T-helper 2 cell (primary cell): Measurements from ENCODE around the gene CLEC20A.

ENCODE experiments used
- DNase-seq, 5 experiments: peaks; one replicate each; pipeline versions ENCODE4 v3.0.0 to v3.0.0-alpha.2; 2012 to 2022
- total RNA-seq, 2 donors: gene quantifications; one replicate each; lab custom pipeline; 2026; lab: John Stamatoyannopoulos, UW

CLEC20A gene
- total RNA-seq, result 0 reads per million in 2 donors

DNA sequence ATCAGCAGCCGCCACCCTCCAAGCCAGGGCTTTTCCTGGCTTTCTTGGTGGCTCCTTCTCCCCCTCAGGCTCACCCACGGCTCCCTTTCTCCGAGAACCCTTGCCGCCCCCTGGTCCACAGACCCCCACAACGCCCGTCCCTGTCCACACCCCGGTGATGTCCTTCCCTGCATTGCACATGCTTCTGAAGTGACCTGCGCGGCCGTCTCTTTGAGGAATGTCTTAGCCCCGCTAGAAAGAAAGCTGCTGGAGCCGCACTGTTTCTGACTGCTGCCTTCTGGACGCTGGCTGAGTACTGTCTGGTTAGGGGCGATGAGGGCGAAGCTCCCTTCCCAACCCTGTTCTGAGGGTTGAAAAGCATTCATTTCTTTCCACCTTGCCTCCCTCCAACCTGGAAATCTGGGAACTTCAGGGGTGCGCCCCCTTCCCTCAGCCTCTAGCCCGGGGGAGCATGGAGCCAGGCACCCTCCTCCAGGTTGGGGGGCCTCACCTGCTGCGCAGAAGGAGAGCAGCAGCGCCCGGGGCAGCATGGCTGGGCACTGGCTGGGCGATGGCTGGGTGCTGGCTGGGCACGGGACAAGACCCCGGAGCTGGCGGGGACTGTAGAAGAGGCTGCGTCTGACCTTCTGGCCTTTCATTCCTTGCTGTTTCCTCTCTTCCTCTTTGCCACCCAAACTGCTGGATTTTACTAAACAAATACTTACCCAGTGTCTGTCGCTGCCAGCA, at the start of gene CLEC20A:
TSS of gene CLEC20A (minus strand) at position 555 of the 726 bp plus-strand sequence. CDS start at position 530, 25 bp downstream.
- no peak for DNase-seq

DNA sequence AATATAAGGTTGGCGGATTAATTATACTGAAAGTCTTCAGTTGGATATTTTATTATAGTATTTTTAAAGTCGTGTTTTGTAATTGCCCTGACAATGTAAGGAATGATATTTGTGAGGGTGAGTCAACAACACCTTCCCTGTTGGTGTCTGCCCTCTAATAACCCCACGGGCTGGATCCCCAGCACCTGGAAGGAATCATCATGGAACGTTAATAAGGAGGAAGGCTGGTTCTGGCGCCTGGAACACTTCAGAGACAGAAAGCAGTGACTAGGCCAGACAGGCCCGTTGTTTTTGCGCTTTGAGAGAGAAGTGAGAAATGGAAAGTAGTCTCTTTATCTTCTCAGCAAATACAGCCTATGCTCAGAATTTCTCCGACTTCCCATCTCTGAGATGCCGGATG, 47.8 kb upstream of the CLEC20A start:
- DNase-seq, result no peak

GRCh38 chr1:178543290-178543607, 46.5 kb upstream of the CLEC20A start:
- DNase-seq, result no peak

DNA sequence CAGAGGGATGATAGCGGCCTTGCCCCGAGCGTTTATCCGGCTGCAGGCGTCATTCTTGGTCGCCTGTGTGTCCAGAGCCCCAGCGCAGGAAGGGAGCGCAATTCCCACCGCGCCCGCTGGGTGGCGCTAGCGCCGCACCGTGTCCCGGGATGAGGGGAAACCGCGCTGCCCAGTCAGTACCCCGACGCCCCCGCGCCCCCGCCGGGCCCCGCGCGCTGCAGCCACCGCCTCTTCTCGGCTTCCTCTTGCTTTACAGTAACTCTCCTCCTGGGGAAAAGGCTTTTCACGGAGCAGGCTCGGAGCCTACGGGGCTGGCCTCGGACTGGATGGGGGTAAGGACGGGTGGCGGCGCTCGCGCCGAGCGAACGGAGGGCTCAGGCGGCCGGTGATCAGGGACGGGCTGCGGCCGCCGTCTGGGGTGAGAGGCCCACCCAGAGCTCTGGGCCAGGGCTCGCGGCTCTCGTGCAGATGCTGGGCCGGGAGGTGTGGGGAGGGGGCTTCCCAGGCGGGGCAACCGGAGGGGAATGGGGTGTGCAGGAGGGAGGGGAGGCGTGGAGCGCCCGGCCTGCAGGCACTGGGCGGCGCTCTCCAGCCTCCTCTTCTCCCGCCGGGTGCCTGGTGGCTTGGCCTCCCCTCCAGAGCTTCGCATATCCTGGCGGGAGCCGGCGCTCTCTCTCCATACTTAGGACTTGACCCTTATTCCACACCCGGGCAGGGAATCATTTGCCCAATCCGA, 46.0 kb upstream of the CLEC20A start:
- DNase-seq, result peak; percentile 61 to 80 (median 72)

DNA sequence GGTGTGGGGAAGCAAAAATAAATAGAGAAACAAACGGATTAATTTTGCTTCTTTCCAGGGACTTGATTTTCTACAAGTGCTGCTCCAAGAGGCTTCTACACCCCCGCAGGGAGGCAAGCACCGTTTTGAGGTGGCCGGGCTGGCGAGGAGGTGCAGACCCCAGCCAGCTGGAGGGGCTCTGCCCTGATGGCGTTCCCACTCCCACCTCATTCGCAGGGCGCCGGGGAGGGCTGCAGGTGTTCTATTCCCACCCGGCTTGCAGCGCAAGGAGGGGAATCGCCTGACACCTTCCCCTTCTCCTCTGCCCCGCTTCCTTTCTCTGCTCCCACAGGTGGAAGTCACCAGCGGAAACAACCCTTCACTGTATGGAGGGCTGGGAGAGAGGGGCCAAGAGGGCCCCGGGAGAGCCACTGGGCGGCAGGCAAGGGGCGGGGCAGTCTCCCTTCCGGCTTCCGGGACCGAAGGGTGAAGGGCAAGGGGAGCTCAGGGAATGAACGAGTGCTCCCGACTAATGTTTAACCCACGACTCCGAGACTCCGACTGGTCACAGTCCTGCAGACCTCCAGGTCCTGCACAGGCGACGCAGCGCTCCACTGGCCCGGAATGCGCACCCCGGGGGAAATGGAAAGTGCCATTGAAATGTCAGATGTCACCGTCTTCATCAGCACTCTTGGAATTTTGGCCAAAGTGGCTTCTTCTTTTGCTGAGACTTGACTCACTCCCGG, 45.2 kb upstream of the CLEC20A start:
- peak in 2 of 5 experiments; percentile 10 to 44 for DNase-seq

GRCh38 chr1:178541379-178541778, 44.6 kb upstream of the CLEC20A start:
- DNase-seq, result no peak

- no peak for DNase-seq
Measured at GRCh38 chr1:178540646-178541045, 43.9 kb upstream of the CLEC20A start.

DNA sequence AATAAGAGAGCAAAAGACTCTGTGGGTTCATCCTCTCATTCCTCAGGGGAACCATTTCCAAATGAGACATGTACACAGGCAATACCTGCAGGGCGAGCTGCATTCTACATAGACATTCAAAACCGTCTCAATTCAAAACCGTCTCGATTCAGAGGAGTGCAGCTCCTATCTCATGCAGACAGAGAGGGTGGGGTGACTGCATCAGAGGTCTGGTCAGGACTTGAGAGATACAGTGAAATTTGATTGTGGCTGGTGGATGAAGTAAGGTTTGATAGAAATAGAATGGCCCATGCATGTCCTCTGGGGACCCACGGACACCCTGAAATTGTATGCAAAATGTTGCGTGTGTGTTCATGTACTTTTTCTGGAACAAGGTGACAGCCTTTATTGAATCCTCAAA, 43.4 kb upstream of the CLEC20A start:
- DNase-seq, result no peak

DNA sequence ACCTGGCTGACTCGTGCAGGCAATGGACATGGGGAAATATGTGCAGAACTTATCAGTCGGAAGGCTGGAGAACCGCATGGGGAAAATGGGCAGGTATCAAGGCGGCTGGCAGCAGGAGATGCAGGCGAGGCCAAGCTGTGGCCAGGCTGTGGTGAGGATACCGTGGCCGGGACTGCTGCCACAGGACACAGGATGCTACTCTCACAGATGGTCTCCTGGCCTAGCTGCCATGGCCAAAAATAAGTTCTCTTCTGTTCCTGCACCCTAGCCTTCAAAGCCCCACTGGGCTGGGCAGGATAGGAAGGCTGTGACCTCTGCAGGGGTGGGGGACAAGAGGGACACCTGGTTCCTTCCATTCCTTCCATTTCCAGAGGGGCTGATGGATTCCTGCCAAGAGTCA, 42.5 kb upstream of the CLEC20A start:
- no peak for DNase-seq

GRCh38 chr1:178538192-178538916, 41.6 kb upstream of the CLEC20A start:
- no peak for DNase-seq

- DNase-seq, result no peak
Measured at GRCh38 chr1:178537382-178538090, 40.8 kb upstream of the CLEC20A start.

GRCh38 chr1:178536844-178537371, 40.1 kb upstream of the CLEC20A start:
- no peak for DNase-seq

- no peak for DNase-seq
Measured at GRCh38 chr1:178536329-178536728, 39.6 kb upstream of the CLEC20A start.

- DNase-seq, result no peak
Measured at GRCh38 chr1:178534137-178534868, 37.5 kb upstream of the CLEC20A start.

GRCh38 chr1:178533121-178533946, 36.6 kb upstream of the CLEC20A start:
- DNase-seq, result no peak

- DNase-seq, result peak; percentile 36 to 61 (median 55)
Measured at GRCh38 chr1:178532392-178532791, 35.6 kb upstream of the CLEC20A start.

DNA sequence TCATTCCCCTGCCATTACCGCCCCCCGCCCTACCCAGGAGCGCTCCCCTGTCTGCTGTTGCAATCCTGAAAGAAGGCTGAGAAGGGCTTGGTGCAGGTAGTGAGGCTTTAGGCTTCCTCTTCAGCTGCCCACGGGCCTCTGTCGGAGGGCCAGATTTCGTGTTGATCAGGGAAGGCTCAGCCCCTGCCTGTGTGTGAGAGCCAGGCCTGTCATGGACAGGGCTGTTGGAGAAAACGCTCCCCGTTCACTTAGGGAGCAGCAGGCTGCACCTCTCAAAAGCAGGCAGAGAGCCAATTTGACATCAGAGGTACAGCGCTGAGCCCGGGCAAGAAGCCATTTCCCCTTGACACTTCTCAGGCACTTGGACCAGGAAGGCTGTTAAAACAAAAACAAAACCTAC, 35.1 kb upstream of the CLEC20A start:
- DNase-seq, result no peak

- DNase-seq, result no peak
Measured at GRCh38 chr1:178530502-178530901, 33.7 kb upstream of the CLEC20A start.

GRCh38 chr1:178530037-178530402, 33.3 kb upstream of the CLEC20A start:
- no peak for DNase-seq

DNA sequence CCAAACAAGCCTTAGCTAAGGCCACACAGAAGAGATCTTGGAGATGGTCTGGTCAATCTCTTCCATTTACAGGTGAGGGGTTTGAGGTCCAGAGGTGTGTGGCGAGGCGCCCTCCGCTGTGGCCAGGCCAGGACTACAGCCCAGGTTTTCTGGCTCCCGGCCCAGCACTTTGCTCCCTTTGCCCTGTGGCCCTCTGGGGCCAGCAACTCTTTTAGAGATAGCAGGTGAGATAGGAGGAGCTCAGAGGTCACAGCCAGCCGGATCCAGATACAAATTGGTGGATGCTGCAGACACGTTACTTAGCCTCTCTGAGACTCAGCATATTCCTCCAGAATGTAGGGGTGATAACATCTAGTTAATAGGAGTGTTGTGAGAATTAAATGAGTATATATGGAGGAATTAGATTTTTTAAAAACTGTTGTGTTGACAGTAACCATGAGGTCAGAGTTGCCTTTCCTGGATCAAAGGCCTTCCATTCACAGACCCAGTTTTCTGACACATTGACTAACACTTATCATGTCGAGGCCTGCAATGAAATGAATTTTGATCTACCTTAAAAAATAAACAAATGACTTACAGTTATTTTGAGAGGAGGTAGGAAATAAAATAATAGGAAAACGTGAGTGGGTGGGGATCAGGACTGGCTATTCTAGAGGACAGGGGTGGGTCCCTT, 32.7 kb upstream of the CLEC20A start:
- DNase-seq, result no peak
